Ishikawa (cell line): Measurements from ENCODE around the gene VIPR2.

ENCODE experiments used
- CEBPB ChIP-seq: IDR thresholded peaks from 2 replicates; pipeline ENCODE4 v1.6.1; 2012
- CREB1 ChIP-seq: IDR thresholded peaks from 2 replicates; pipeline ENCODE4 v1.6.1; 2012; ENCODE audit warnings: low read depth
- EGR1 ChIP-seq: IDR thresholded peaks from 2 replicates; pipeline ENCODE4 v1.6.1; 2012
- EP300 ChIP-seq: IDR thresholded peaks from 2 replicates; pipeline ENCODE4 v1.6.1; 2012; ENCODE audit warnings: borderline replicate concordance
- FOXM1 ChIP-seq: IDR thresholded peaks from 2 replicates; pipeline ENCODE4 v1.6.1; 2012; ENCODE audit warnings: low read depth, borderline replicate concordance
- MAX ChIP-seq: IDR thresholded peaks from 2 replicates; pipeline ENCODE4 v1.6.1; 2012
- NFIC ChIP-seq: IDR thresholded peaks from 2 replicates; pipeline ENCODE4 v1.6.1; 2012
- RAD21 ChIP-seq: IDR thresholded peaks from 2 replicates; pipeline ENCODE4 v1.6.1; 2012; ENCODE audit warnings: low read depth
- REST ChIP-seq: IDR thresholded peaks from 2 replicates; pipeline ENCODE4 v1.6.1; 2012; ENCODE audit warnings: low read depth, mild to moderate bottlenecking
- TAF1 ChIP-seq: IDR thresholded peaks from 2 replicates; pipeline ENCODE4 v1.6.1; 2012; ENCODE audit warnings: low read depth, mild to moderate bottlenecking
- TCF12 ChIP-seq: IDR thresholded peaks from 2 replicates; pipeline ENCODE4 v1.6.1; 2012; ENCODE audit warnings: low read depth
- TEAD4 ChIP-seq: IDR thresholded peaks from 2 replicates; pipeline ENCODE4 v1.6.1; 2012
- USF1 ChIP-seq: IDR thresholded peaks from 2 replicates; pipeline ENCODE4 v1.6.1; 2012
- YY1 ChIP-seq: IDR thresholded peaks from 2 replicates; pipeline ENCODE4 v1.6.1; 2012; ENCODE audit warnings: low read depth
- ZBTB7A ChIP-seq: IDR thresholded peaks from 2 replicates; pipeline ENCODE4 v1.6.1; 2012; ENCODE audit warnings: low read depth

VIPR2 gene

GRCh38 chr7:159144758-159145489, at the start of gene VIPR2:
Gene VIPR2, minus strand, starts transcription at chr7:159144867. Its CDS starts 96 bp downstream, at chr7:159144771.
- TF ChIP-seq TAF1 (no peak), FOXM1 (no peak), YY1 (no peak), ZBTB7A (peak; percentile 87), REST (no peak), EGR1 (peak; percentile 30; the same call in 1 of the 2 replicates)

- TF ChIP-seq RAD21 (no peak), CEBPB (no peak), USF1 (no peak), TEAD4 (no peak), ZBTB7A (no peak), YY1 (no peak), NFIC (no peak), TCF12 (no peak), EP300 (no peak), REST (no peak), TAF1 (no peak), FOXM1 (no peak), CREB1 (no peak)
Observed at GRCh38 chr7:159193543-159194090, 49.0 kb upstream of the VIPR2 start.

- TF ChIP-seq NFIC = no peak
- TF ChIP-seq TEAD4 = no peak
- TF ChIP-seq TCF12 = no peak
- no peak for TF ChIP-seq EP300
- TF ChIP-seq FOXM1 = no peak
- no peak for TF ChIP-seq EGR1
- no peak for TF ChIP-seq TAF1
- TF ChIP-seq REST = no peak
- no peak for TF ChIP-seq RAD21
- TF ChIP-seq CEBPB = no peak
- TF ChIP-seq ZBTB7A = no peak
- TF ChIP-seq USF1 = no peak
- TF ChIP-seq YY1 = no peak
- TF ChIP-seq MAX = no peak
- TF ChIP-seq CREB1 = no peak
Observed at GRCh38 chr7:159192725-159193453, 48.2 kb upstream of the VIPR2 start.

GRCh38 chr7:159192013-159192412, 47.3 kb upstream of the VIPR2 start:
- no peak for TF ChIP-seq EP300
- TF ChIP-seq TCF12 = no peak
- no peak for TF ChIP-seq CEBPB
- TF ChIP-seq CREB1 = no peak
- no peak for TF ChIP-seq USF1
- no peak for TF ChIP-seq EGR1
- no peak for TF ChIP-seq NFIC
- TF ChIP-seq ZBTB7A = no peak
- no peak for TF ChIP-seq FOXM1
- no peak for TF ChIP-seq YY1
- no peak for TF ChIP-seq MAX
- TF ChIP-seq TEAD4 = no peak
